H1 (cell line): ENCODE data around the gene SLC45A1. TPM values are rescaled to one million over a fixed set of nuclear protein-coding genes. Genes with fewer than 3 reads are reported as not detected.

Experiments
- CREB1 ChIP-seq: IDR thresholded peaks from 2 replicates; pipeline ENCODE4 v1.6.1; 2012; ENCODE audit warnings: inconsistent platforms
- GTF2F1 ChIP-seq: IDR thresholded peaks from 2 replicates; pipeline ENCODE4 v1.6.1; 2012; ENCODE audit warnings: low read depth, low read length, improper control_type of control experiment, borderline replicate concordance
- RAD21 ChIP-seq, 2 experiments: IDR thresholded peaks in 1 of 2; conservative IDR thresholded peaks in 1 of 2; 2 replicates each; pipeline ENCODE4 v1.6.1; 2011; ENCODE audit warnings: low read depth in 2 of 2, low read length in 2 of 2, improper control_type of control experiment in 1 of 2, inconsistent platforms in 1 of 2, mild to moderate bottlenecking in 1 of 2, moderate library complexity in 1 of 2
- RNF2 ChIP-seq: fragments of 200-900, 300-1000 bp; sonication (generic); IDR thresholded peaks from 2 replicates; pipeline ENCODE4 v1.7.1; 2016; ENCODE audit warnings: borderline replicate concordance, low read depth, mild to moderate bottlenecking, antibody characterized with exemption, low read length; ENCODE audit not compliant: poor library complexity, severe bottlenecking; ENCODE audit errors: missing control alignments
- SAP30 ChIP-seq: fragments of 300-600 bp; sonication (generic); IDR thresholded peaks from 2 replicates; pipeline ENCODE4 v1.7.1; 2012; ENCODE audit warnings: low read length, moderate library complexity, mild to moderate bottlenecking, inconsistent platforms; ENCODE audit not compliant: insufficient read depth, insufficient replicate concordance
- SRF ChIP-seq: IDR thresholded peaks from 2 replicates; pipeline ENCODE4 v1.6.1; 2011; ENCODE audit warnings: mild to moderate bottlenecking, low read depth, low read length, moderate library complexity
- TAF1 ChIP-seq: IDR thresholded peaks from 2 replicates; pipeline ENCODE4 v1.6.1; 2011; ENCODE audit warnings: mild to moderate bottlenecking, low read depth, low read length
- TBP ChIP-seq: IDR thresholded peaks from 2 replicates; pipeline ENCODE4 v1.6.1; 2011; ENCODE audit warnings: low read depth, low read length, improper control_type of control experiment
- TCF12 ChIP-seq: IDR thresholded peaks from 2 replicates; pipeline ENCODE4 v1.6.1; 2011; ENCODE audit warnings: low read depth, mild to moderate bottlenecking, low read length
- polyA plus RNA-seq, 7 experiments: library from polyadenylated mRNA; depleted of rRNA in 3 of 7; stranded (reverse) in 5 of 7; unstranded in 2 of 7; fragments of >200 nt in 5 of 7; fragments of 200-250 nt in 2 of 7; gene quantifications; 1 replicate in 5 of 7; 2 replicates in 1 of 7; 4 replicates in 1 of 7; pipeline versions ENCODE4 v1.2.1 to v1.2.3, GENCODE V29; 2011 to 2013; ENCODE audit warnings: missing spikeins in 2 of 7, mixed read lengths in 2 of 7
- total RNA-seq: library from RNA; stranded (reverse); fragmentation: NEBNext Ultra II Directional; extraction: Animal tissue kit (Norgen Biotek cat#: 25700); gene quantifications from 2 replicates; pipeline ENCODE4 v1.2.1, GENCODE V29; 2021

Gene SLC45A1
- total and polyA plus RNA-seq, 2 of the 8 experiments (the other 6 are each of a cell fraction or from before 2014, with no cell fraction given): 1.0 to 1.7 TPM

DNA sequence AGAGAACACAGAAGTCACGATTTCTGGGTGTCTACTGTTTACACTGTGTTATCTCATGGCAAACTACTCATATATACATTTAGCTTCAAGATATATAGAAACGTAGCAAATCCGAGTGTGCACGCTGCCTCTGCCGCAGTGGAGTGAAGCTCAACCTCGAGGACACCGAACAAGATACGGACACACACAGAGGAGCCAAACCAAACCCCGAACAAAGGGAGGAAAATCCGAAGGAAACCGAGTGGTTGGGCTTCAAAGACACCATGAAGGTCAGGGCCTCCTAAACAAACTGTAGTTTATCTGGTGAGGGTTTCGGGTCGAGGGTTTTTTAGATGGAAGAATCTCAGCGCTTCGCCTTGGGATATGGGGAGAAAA lies 34.5 kb downstream of the SLC45A1 start (continued):
- TF ChIP-seq RAD21 (IDR thresholded peaks at IDR 0.05 in 1 of 2, conservative IDR thresholded peaks at IDR 0.05 in 1 of 2; ENCODE audit: low read depth in 2 of 2, low read length in 2 of 2) (no peak), SAP30 (no peak), SRF (no peak), TAF1 (no peak), GTF2F1 (no peak), TCF12 (no peak), TBP (no peak), CREB1 (no peak), RNF2 (no peak)
